Left renal pelvis (tissue), 4 donors: ENCODE results near the gene ATP8B1. TPM values are rescaled to one million over a fixed set of nuclear protein-coding genes. Genes with fewer than 3 reads are reported as not detected.
"Not testable (repeated sequence)": the region's sequence is repeated elsewhere in the genome, so short reads cannot be mapped to it uniquely, and the experiment has no call there.

Experiments used
- DNase-seq, 4 donors: peaks; one replicate each; pipeline ENCODE4 v3.0.0-alpha.2; 2013; ENCODE audit warnings: low read depth in 4 of 4, low spot score in 3 of 4
- polyA plus RNA-seq, 4 donors: library from polyadenylated mRNA; unstranded; fragments of 120-200 nt; gene quantifications; one replicate each; pipeline ENCODE4 v1.2.1, GENCODE V29; 2013; ENCODE audit not compliant: insufficient read length in 4 of 4

The ATP8B1 gene
- polyA plus RNA-seq, 4 donors: 5.8 to 31.4 (median 29.3) TPM

DNA sequence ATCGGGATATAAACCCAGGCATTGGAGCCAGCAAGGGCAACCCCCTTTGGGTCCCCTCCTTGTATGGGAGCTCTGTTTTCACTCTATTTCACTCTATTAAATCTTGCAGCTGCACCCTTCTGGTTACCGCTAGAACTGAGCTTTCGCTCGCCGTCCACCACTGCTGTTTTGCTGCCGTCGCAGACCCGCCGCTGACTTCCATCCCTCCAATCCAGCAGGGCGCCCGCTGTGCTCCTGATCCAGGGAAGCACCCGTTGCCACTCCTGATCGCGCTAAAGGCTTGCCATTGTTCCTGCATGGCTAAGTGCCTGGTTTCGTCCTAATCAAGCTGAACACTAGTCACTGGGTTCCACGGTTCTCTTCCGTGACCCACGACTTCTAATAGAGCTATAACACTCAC, 68.1 kb downstream of the ATP8B1 start:
- DNase-seq: not testable (repeated sequence)

DNA sequence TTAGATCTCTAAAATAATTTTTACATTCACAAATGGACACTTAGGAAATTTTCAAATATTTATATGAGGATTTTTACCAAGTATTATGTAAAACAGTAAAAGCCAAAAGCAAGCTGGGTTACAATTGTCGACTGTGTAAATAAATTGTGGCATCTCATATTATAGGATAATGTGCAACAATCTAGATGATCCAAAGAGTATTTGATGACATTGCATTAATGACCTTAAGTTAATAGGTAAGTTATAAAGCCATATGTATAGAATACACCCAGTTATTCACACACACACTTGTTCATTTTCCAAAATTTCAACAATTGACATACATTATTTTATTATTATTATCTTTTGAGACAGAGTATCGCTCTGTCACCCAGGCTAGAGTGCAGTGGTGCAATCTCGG, 69.3 kb downstream of the ATP8B1 start:
- DNase-seq: no peak

DNA sequence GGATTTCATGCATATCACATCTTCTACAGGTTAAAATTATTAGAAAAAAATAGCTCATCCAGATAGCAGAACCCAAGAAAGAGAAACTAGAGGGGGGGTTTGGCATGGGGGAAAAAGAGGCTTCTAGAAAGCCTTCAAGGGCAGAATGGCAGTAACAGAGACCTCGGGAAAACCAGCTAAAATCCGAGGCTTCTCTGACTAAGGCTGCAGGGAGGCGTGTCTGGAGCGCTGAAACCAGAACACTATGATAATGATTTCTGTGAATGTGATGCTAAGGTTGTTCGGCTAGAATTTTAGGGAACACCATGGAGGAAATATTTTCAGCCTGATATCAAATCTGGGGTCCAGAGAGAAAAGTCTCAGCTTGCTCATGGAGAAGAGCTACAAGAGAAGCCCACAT, 73.0 kb downstream of the ATP8B1 start:
- no peak for DNase-seq

- DNase-seq: no peak
These were observed 74.1 kb downstream of the ATP8B1 start for GRCh38 chr18:57728941-57729511.

- no peak for DNase-seq
These were observed 74.9 kb downstream of the ATP8B1 start for GRCh38 chr18:57727952-57728807.

DNA sequence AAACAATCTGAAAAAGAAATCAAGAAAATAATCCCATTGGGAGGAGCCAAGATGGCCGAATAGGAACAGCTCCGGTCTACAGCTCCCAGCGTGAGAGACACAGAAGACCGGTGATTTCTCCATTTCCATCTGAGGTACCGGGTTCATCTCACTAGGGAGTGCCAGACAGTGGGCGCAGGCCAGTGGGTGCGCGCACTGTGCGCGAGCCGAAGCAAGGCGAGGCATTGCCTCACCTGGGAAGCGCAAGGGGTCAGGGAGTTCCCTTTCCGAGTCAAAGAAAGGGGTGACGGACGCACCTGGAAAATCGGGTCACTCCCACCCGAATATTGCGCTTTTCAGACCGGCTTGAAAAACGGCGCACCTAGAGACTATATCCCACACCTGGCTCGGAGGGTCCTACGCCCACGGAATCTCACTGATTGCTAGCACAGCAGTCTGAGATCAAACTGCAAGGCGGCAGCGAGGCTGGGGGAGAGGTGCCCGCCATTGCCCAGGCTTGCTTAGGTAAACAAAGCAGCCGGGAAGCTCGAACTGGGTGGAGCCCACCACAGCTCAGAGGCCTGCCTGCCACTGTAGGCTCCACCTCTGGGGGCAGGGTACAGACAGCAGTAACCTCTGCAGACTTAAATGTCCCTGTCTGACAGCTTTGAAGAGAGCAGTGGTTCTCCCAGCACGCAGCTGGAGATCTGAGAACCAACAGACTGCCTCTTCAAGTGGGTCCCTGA, 83.7 kb downstream of the ATP8B1 start:
- not testable (repeated sequence) for DNase-seq

DNA sequence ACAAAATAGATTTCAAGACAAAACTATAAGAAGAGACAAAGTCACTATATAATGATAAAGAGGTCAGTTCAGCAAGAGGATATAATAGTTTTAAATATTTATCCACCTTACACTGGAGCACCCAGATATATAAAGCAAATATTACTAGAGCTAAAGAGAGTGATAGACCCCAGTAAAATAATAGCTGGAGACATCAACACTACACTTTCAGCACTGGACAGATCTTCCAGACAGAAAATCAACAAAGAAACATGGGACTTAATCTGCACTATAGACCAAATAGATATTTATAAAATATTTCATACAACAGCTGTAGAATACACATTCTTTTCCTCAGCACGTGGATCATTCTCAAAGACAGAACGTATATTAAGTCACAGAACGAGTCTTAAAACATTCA, 86.6 kb downstream of the ATP8B1 start:
- no peak for DNase-seq

DNA sequence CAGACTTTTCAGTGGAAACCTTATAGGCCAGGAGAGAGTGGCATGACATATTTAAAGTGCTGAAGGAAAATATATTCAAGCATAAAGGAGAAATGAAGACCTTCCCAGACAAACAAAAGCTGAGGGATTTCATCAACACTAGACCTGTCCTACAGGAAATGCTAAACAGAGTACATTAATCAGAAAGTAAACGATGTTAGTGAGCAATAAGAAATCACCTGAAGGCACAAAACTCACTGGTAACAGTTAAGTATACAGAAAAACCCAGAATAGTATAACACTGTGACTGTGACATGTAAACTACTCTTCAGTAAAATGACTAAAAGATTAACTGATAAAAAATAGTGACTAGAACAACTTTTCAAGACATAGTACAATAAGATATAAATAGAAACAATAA, 87.4 kb downstream of the ATP8B1 start:
- DNase-seq: no peak

GRCh38 chr18:57715073-57715472, 88.0 kb downstream of the ATP8B1 start:
- DNase-seq: no peak

- DNase-seq: no peak
These were observed 92.9 kb downstream of the ATP8B1 start for GRCh38 chr18:57710226-57710625.

GRCh38 chr18:57709335-57709734, 93.8 kb downstream of the ATP8B1 start:
- DNase-seq: no peak

DNA sequence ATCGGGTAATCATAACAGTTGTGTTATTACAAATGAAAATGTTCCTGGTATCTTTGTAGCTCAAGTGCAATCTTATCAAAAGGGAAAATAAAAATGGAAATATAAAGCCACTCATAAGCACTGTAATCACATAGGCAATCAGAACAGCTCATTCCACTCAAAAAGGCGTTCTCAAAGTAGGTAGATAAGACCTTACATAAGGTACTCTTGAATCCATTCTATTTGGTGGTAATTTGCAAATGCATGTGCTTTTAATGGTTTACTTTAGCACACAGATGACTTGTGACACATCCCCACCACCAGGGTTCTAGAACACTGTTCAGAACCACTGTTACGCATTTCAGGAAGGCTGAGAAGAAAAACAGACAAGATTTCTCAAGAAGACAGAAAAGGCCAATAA, 94.8 kb downstream of the ATP8B1 start:
- DNase-seq: no peak

- DNase-seq: no peak
These were observed 97.1 kb downstream of the ATP8B1 start for GRCh38 chr18:57705832-57706595.

DNA sequence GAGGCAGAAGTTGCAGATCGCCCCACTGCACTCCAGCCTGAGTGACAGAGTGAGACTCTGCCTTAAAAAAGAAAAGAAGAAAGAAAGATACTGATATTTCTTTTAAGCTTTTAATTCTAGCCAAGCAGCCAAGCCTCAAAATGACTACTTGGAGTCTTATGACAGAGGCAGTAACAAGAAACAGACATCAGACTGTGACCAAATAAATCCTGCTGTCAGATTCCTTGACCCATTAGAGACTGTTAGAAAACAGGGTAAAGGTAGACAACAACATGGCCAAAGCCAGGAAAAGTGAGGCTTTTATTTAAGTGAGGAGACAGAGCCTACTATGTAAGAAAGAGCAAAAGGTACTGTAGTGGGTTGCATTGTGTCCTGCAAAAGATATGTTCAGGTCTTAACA, 98.1 kb downstream of the ATP8B1 start:
- no peak for DNase-seq

DNA sequence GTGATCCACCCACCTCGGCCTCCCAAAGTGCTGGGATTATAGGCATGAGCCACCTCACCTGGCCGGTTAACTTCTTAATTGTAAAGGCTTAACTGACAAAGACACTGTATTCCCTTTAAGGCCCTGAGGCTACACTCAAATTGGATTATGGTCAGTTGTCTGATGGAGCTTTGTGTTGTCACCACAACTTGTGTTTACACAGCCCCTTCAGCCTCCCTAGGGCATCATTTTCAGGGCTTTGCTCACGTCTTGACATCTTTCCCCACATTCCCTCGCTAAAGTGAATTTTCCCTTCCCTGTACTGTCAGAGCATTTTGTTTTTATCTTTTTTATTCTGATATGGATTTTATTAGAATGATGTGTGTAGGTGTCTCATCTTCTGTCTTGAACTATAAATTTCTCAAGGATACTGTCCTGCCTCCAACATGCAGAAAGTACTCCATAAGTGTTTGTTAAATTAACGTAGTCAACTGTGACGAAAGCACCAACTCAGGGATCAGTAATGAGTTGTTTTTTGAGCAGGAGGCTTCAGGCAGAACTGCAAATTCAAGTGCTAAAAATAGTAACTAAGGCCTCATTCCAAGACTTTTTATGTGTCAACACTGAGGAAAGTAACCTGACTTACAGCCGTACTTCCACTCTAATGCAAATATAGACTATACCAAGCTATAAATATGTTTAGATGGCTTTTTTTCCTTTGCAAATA, 104.4 kb downstream of the ATP8B1 start:
- DNase-seq: peak in 3 of 4 donors; percentile 22 to 41 (median 25)

GRCh38 chr18:57697426-57697825, 105.7 kb downstream of the ATP8B1 start:
- peak in 1 of 4 donors; percentile 30 for DNase-seq

GRCh38 chr18:57696271-57696670, 106.8 kb downstream of the ATP8B1 start:
- DNase-seq: no peak

DNA sequence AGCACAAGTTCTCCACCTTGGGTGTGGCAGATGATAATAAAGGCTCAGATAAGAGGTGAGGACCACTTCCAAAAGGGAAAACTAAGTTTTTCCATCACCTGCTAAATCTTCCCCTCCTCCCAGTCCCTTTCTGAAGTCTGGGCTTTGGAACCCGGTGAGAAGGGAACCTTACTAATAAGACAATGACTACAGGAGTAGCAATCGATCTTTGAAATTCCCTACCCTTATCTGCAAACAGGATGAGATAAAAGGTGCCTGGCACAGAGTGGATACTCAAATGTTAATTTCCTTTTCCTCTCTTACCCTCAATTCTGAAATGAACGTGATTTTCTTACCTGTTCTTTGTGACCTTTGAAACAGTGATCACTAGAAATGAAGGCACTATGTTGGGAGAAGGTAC, 111.8 kb downstream of the ATP8B1 start:
- no peak for DNase-seq

DNA sequence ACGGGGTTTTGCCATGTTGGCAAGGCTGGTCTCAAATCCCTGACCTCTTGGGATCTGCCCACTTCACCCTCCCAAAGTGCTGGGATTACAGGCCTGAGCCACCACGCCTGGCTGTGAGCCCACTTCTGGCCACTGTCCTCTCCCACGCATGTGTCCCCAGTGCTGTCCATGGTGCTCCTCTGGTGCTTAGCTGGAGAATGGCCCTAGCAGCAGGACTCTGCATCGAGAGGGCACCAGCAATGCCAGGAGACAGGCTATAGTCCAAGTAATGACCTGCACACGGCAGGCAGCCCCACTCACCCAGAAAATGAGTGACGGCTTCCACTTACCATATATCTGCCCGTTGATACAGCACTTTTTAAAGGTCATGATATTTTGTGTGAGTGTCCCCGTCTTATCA, 115.1 kb downstream of the ATP8B1 start:
- DNase-seq: no peak

GRCh38 chr18:57683470-57683869, 119.6 kb downstream of the ATP8B1 start:
- no peak for DNase-seq
